Endothelial cell of umbilical vein (primary cell): Measurements from ENCODE around the gene TJP3. TPM values are rescaled to one million over a fixed set of nuclear protein-coding genes. Genes with fewer than 3 reads are reported as not detected.

ENCODE experiments used
- BruUV-seq: library from RNA; stranded (reverse); fragments of 400-500 nt; replicated peaks from 2 replicates; lab custom pipeline; 2021; lab: Mats Ljungman, UMichigan
- CTCF ChIA-PET: fragments of 300-600, 350-600 bp; sonication (Branson Sonifier 250); formaldehyde crosslinking; loops from one replicate; lab custom pipeline; 2021; ENCODE audit warnings: antibody characterized with exemption, inconsistent platforms; lab: Charles Lee
- POLR2A ChIA-PET: fragments of 300-600, 350-600 bp; sonication (Branson Sonifier 250); formaldehyde crosslinking; loops from one replicate; lab custom pipeline; 2021; ENCODE audit warnings: antibody characterized with exemption, inconsistent platforms; lab: Charles Lee
- DNase-seq: peaks from one replicate; pipeline ENCODE4 v3.0.0-alpha.2; 2011; ENCODE audit warnings: low read depth, low spot score
- FAIRE-seq: peaks from 2 replicates; lab custom pipeline; 2011; peaks lifted over from hg19 to GRCh38; lab: Jason Lieb, UNC
- H2AFZ ChIP-seq: 2 replicates; pipeline ENCODE4 v1.6.0; 2012; ENCODE audit warnings: low read depth, low read length, control low read depth, inconsistent platforms
- H3K27ac ChIP-seq: 2 replicates; pipeline ENCODE4 v1.5.1; 2011; ENCODE audit warnings: low read depth, mild to moderate bottlenecking, control low read depth, low read length, moderate library complexity; ENCODE audit not compliant: insufficient read depth
- H3K27me3 ChIP-seq, 2 experiments: 2 replicates each; pipeline versions ENCODE4 v1.6.0 to v1.6.1; 2011; ENCODE audit warnings: low read length in 2 of 2, mixed read lengths in 1 of 2; ENCODE audit not compliant: control insufficient read depth in 2 of 2, insufficient read depth in 2 of 2
- H3K36me3 ChIP-seq, 2 experiments: 2 replicates in 1 of 2; 3 replicates in 1 of 2; pipeline ENCODE4 v1.5.1; 2011; ENCODE audit warnings: low read length in 2 of 2, mild to moderate bottlenecking in 1 of 2, moderate library complexity in 1 of 2; ENCODE audit not compliant: control insufficient read depth in 2 of 2, insufficient read depth in 2 of 2; ENCODE audit errors: extremely low read depth in 1 of 2
- H3K4me1 ChIP-seq: 3 replicates; pipeline ENCODE4 v1.5.1; 2011; ENCODE audit warnings: mild to moderate bottlenecking, low read length; ENCODE audit not compliant: control insufficient read depth, insufficient read depth; ENCODE audit errors: extremely low read depth
- H3K4me2 ChIP-seq: 2 replicates; pipeline ENCODE4 v1.6.1; 2011; ENCODE audit warnings: low read length, control low read depth, mixed read lengths; ENCODE audit not compliant: insufficient read depth
- H3K4me3 ChIP-seq, 3 experiments: fragments of 200-600 bp in 1 of 3; sonication (generic), shearing (Covaris generic) in 1 of 3; replicated peaks in 1 of 3; 2 replicates each; pipeline ENCODE4 v1.5.1; 2011 to 2016; ENCODE audit warnings: control low read depth in 3 of 3, low read length in 3 of 3, mild to moderate bottlenecking in 2 of 3, inconsistent platforms in 1 of 3, low read depth in 1 of 3, moderate library complexity in 1 of 3; ENCODE audit not compliant: insufficient read depth in 1 of 3
- H3K79me2 ChIP-seq: 2 replicates; pipeline ENCODE4 v1.6.0; 2012; ENCODE audit warnings: low read length, inconsistent platforms; ENCODE audit not compliant: control insufficient read depth, insufficient read depth
- H3K9ac ChIP-seq: replicated peaks from 2 replicates; pipeline ENCODE3; 2011; ENCODE audit warnings: low read length, control low read depth; ENCODE audit not compliant: insufficient read depth; ENCODE audit errors: extremely low read depth
- H3K9me1 ChIP-seq: replicated peaks from 3 replicates; pipeline ENCODE4 v1.6.0; 2011; ENCODE audit warnings: mild to moderate bottlenecking, low read length; ENCODE audit not compliant: control insufficient read depth, insufficient read depth; ENCODE audit errors: extremely low read depth
- H3K9me3 ChIP-seq: replicated peaks from 2 replicates; pipeline ENCODE4 v1.5.1; 2012; ENCODE audit warnings: low read length, inconsistent platforms; ENCODE audit not compliant: control insufficient read depth, insufficient read depth
- H4K20me1 ChIP-seq: replicated peaks from 2 replicates; pipeline ENCODE3; 2011; ENCODE audit warnings: mild to moderate bottlenecking, low read length; ENCODE audit not compliant: control insufficient read depth, insufficient read depth; ENCODE audit errors: extremely low read depth
- CTCF ChIP-seq, 2 donors: IDR thresholded peaks; 1 replicate in 1 of 2; 2 replicates in 1 of 2; pipeline ENCODE4 v1.5.1; 2011; ENCODE audit warnings: low read length in 2 of 2, mild to moderate bottlenecking in 2 of 2, moderate library complexity in 2 of 2, control low read depth in 1 of 2, inconsistent platforms in 1 of 2, low read depth in 1 of 2; ENCODE audit not compliant: insufficient read depth in 1 of 2; ENCODE audit errors: extremely low read depth in 1 of 2
- EZH2 ChIP-seq: IDR thresholded peaks from 2 replicates; pipeline ENCODE4 v1.6.1; 2012; ENCODE audit warnings: borderline replicate concordance, low read depth, mild to moderate bottlenecking, moderate library complexity, low read length, inconsistent platforms; ENCODE audit not compliant: severe bottlenecking
- FOS ChIP-seq: IDR thresholded peaks from 2 replicates; pipeline ENCODE4 v1.6.1; 2011; ENCODE audit warnings: mild to moderate bottlenecking, low read length, moderate library complexity, borderline replicate concordance; ENCODE audit not compliant: insufficient read depth
- GATA2 ChIP-seq: IDR thresholded peaks from 2 replicates; pipeline ENCODE4 v1.7.0; 2011; ENCODE audit warnings: low read depth, mild to moderate bottlenecking, moderate library complexity, mixed read lengths, low read length; ENCODE audit not compliant: insufficient read length, insufficient read depth
- JUN ChIP-seq: IDR thresholded peaks from 2 replicates; pipeline ENCODE4 v1.6.1; 2011; ENCODE audit warnings: borderline replicate concordance, low read depth; ENCODE audit not compliant: insufficient read length, insufficient read depth
- MAX ChIP-seq: IDR thresholded peaks from 2 replicates; pipeline ENCODE4 v1.6.1; 2011; ENCODE audit not compliant: insufficient read depth, insufficient read length
- MYC ChIP-seq: IDR thresholded peaks from one replicate; pipeline ENCODE4 v1.6.1; 2011; ENCODE audit warnings: mild to moderate bottlenecking, low read depth, low read length
- POLR2A ChIP-seq: IDR thresholded peaks from 2 replicates; pipeline ENCODE4 v1.6.1; 2012; ENCODE audit warnings: low read depth, mild to moderate bottlenecking, control low read depth, low read length
- POLR2AphosphoS5 ChIP-seq: IDR thresholded peaks from 2 replicates; pipeline ENCODE4 v1.6.1; 2012; ENCODE audit warnings: low read depth, mild to moderate bottlenecking, control low read depth, low read length, moderate library complexity; ENCODE audit not compliant: insufficient read depth
- dilution Hi-C: fragments of 300-500 bp; cut with MboI; formaldehyde crosslinking; loops from one replicate; pipeline ENCODE4 v1.15.0; 2019; ENCODE audit warnings: low sequenced_read_pairs; ENCODE audit not compliant: extremely low pct_ligation_motif_present
- intact Hi-C: fragments of 100-400 bp; cut with micrococcal nuclease; formaldehyde crosslinking; loops from one replicate; pipeline ENCODE4 v1.10.0; 2022
- polyA plus RNA-seq, 4 experiments: library from polyadenylated mRNA; depleted of rRNA in 3 of 4; stranded (reverse) in 3 of 4; unstranded in 1 of 4; fragments of >200 nt; gene quantifications; 2 replicates each; pipeline versions ENCODE4 v1.2.1 to v1.2.3, GENCODE V29; 2011 to 2012; ENCODE audit warnings: missing spikeins in 1 of 4
- total RNA-seq: library from RNA; stranded (reverse); gene quantifications from 2 replicates; pipeline ENCODE4 v1.2.3, GENCODE V29; 2021

The TJP3 gene
- total and polyA plus RNA-seq, 2 donors (not counting 3 experiments of a cell fraction or from before 2014, with no cell fraction given): 0.10 TPM; not detected in 1

GRCh38 chr19:3773814-3774515 lies 65.8 kb downstream of the TJP3 start:
- no peaks in the 10 kb centered on the region for H3K9me1 ChIP-seq
- no peaks in the 10 kb centered on the region for H3K36me3 ChIP-seq
- H3K4me1 ChIP-seq: no peaks in the 10 kb centered on the region
- TF ChIP-seq EZH2 (no peak), POLR2AphosphoS5 (no peak), MYC (no peak), FOS (no peak), JUN (no peak), GATA2 (no peak), MAX (no peak), CTCF (IDR thresholded peaks at IDR 0.05; ENCODE audit: extremely low read depth in 1 of 2, insufficient read depth in 1 of 2, low read depth in 1 of 2, low read length in 2 of 2) (no peak), POLR2A (no peak)
- intact Hi-C loops: no loop called here
- no peaks in the 10 kb centered on the region for H3K9me3 ChIP-seq
- H3K4me2 ChIP-seq: no peak overlapping the region
- no peak overlapping the region for H2AFZ ChIP-seq
- no TSS peak for BruUV-seq
- POLR2A ChIA-PET: no interaction called here
- dilution Hi-C loops: no loop called here
- no peak for DNase-seq
- no peak overlapping the region for H3K9ac ChIP-seq
- H3K4me3 ChIP-seq: no peak overlapping the region
- CTCF ChIA-PET: no interaction called here
- no peak overlapping the region for H3K27ac ChIP-seq
- no peaks in the 10 kb centered on the region for H3K27me3 ChIP-seq
- no peak for FAIRE-seq
- no peaks in the 10 kb centered on the region for H4K20me1 ChIP-seq
- H3K79me2 ChIP-seq: no peaks in the 10 kb centered on the region
